Neural progenitor cell (in vitro differentiated cells): Measurements from ENCODE around the gene SLC2A11.

ENCODE experiments used
- CTCF ChIP-seq: fragments of 200-600 bp; sonication (generic); IDR thresholded peaks from 2 replicates; pipeline ENCODE4 v1.5.1; 2017; ENCODE audit warnings: antibody characterized with exemption, mild to moderate bottlenecking
- EZH2 ChIP-seq: fragments of 200-600 bp; sonication (generic); IDR thresholded peaks from 2 replicates; pipeline ENCODE4 v1.6.1; 2017; ENCODE audit warnings: antibody characterized with exemption, mild to moderate bottlenecking, moderate library complexity
- EZH2phosphoT487 ChIP-seq: fragments of 200-600 bp; sonication (generic); IDR thresholded peaks from 2 replicates; pipeline ENCODE4 v1.6.1; 2017; ENCODE audit warnings: antibody characterized with exemption

GRCh38 chr22:23824476-23825245 is 33.0 kb upstream of the SLC2A11 start:
- TF ChIP-seq CTCF (no peak), EZH2phosphoT487 (no peak), EZH2 (no peak)
